Glutamatergic neuron (in vitro differentiated cells): ENCODE results near the gene WDR82. TPM values are rescaled to one million over a fixed set of nuclear protein-coding genes. Genes with fewer than 3 reads are reported as not detected.

Source experiments
- DNase-seq: peaks from one replicate; pipeline ENCODE4 v3.0.0; 2022
- H3K27ac Mint-ChIP-seq: one replicate; pipeline ENCODE4 v1.8.0; 2020; ENCODE audit warnings: mild to moderate bottlenecking, mixed read lengths, inconsistent platforms; ENCODE audit not compliant: unreplicated experiment
- H3K27me3 Mint-ChIP-seq: one replicate; pipeline ENCODE4 v1.8.0; 2020; ENCODE audit warnings: mild to moderate bottlenecking, moderate library complexity, mixed read lengths, inconsistent platforms; ENCODE audit not compliant: unreplicated experiment
- H3K36me3 Mint-ChIP-seq: one replicate; pipeline ENCODE4 v1.8.0; 2020; ENCODE audit warnings: mild to moderate bottlenecking, mixed read lengths, inconsistent platforms; ENCODE audit not compliant: unreplicated experiment
- H3K4me1 Mint-ChIP-seq: one replicate; pipeline ENCODE4 v1.8.0; 2020; ENCODE audit warnings: mild to moderate bottlenecking, low read depth, mixed read lengths, inconsistent platforms; ENCODE audit not compliant: unreplicated experiment
- H3K4me3 Mint-ChIP-seq: one replicate; pipeline ENCODE4 v1.8.0; 2020; ENCODE audit warnings: mild to moderate bottlenecking, mixed read lengths, inconsistent platforms; ENCODE audit not compliant: unreplicated experiment
- H3K9me3 Mint-ChIP-seq: one replicate; pipeline ENCODE4 v1.8.0; 2020; ENCODE audit warnings: mild to moderate bottlenecking, moderate library complexity, mixed read lengths, inconsistent platforms; ENCODE audit not compliant: unreplicated experiment
- CTCF ChIP-seq: fragments of 200-600 bp; sonication (generic); IDR thresholded peaks from one replicate; pipeline ENCODE4 v1.5.0; 2021; ENCODE audit not compliant: partially characterized antibody, unreplicated experiment
- total RNA-seq: library from RNA; stranded (reverse); fragmentation: NEBNext Ultra II Directional; extraction: Animal tissue kit (Norgen Biotek cat#: 25700); gene quantifications from one replicate; pipeline ENCODE4 v1.2.1, GENCODE V29; 2021; ENCODE audit not compliant: unreplicated experiment

The WDR82 gene
- total RNA-seq, 1 donor from 2014 or later, result 118 TPM

GRCh38 chr3:52215351-52215750, 63.1 kb downstream of the WDR82 start:
- Mint-ChIP-seq H3K27ac (no peak overlapping the region), H3K4me1 (no peaks in the 10 kb centered on the region), H3K27me3 (no peaks in the 10 kb centered on the region), H3K36me3 (peaks cover 4% of the 10 kb centered on the region), H3K4me3 (no peak overlapping the region), H3K9me3 (peaks cover 4% of the 10 kb centered on the region)
- DNase-seq, result no peak
- TF ChIP-seq CTCF, result no peak

GRCh38 chr3:52213901-52214300, 64.5 kb downstream of the WDR82 start:
- no peak for TF ChIP-seq CTCF
- no peak overlapping the region for H3K4me3 Mint-ChIP-seq
- no peaks in the 10 kb centered on the region for H3K4me1 Mint-ChIP-seq
- H3K36me3 Mint-ChIP-seq, result peaks cover 4% of the 10 kb centered on the region
- H3K27me3 Mint-ChIP-seq, result no peaks in the 10 kb centered on the region
- no peak overlapping the region for H3K27ac Mint-ChIP-seq
- no peak for DNase-seq
- H3K9me3 Mint-ChIP-seq, result peaks cover 4% of the 10 kb centered on the region

GRCh38 chr3:52213005-52213404, 65.4 kb downstream of the WDR82 start:
- Mint-ChIP-seq H3K27me3 (no peaks in the 10 kb centered on the region), H3K4me3 (no peak overlapping the region), H3K36me3 (peaks cover 4% of the 10 kb centered on the region), H3K27ac (no peak overlapping the region), H3K4me1 (no peaks in the 10 kb centered on the region), H3K9me3 (peaks cover 4% of the 10 kb centered on the region)
- no peak for TF ChIP-seq CTCF
- no peak for DNase-seq

GRCh38 chr3:52211268-52211891, 67.1 kb downstream of the WDR82 start:
- Mint-ChIP-seq H3K9me3 (peaks cover 4% of the 10 kb centered on the region), H3K4me3 (no peak overlapping the region), H3K27me3 (peaks cover 2% of the 10 kb centered on the region), H3K4me1 (no peaks in the 10 kb centered on the region), H3K27ac (no peak overlapping the region), H3K36me3 (peaks cover 4% of the 10 kb centered on the region)
- no peak for DNase-seq
- TF ChIP-seq CTCF, result no peak

- H3K36me3 Mint-ChIP-seq, result peaks cover 3% of the 10 kb centered on the region
- DNase-seq, result no peak
- H3K4me1 Mint-ChIP-seq, result no peaks in the 10 kb centered on the region
- no peak overlapping the region for H3K4me3 Mint-ChIP-seq
- peaks cover 4% of the 10 kb centered on the region for H3K9me3 Mint-ChIP-seq
- H3K27ac Mint-ChIP-seq, result no peak overlapping the region
- TF ChIP-seq CTCF, result no peak
- peaks cover 2% of the 10 kb centered on the region for H3K27me3 Mint-ChIP-seq
These were observed 67.9 kb downstream of the WDR82 start for GRCh38 chr3:52210550-52211046.
